ENCODE measurements around the gene ATP5F1E. TPM values are rescaled to one million over a fixed set of nuclear protein-coding genes. Genes with fewer than 3 reads are reported as not detected.
A peak's percentile ranks its signal among the peaks of the same experiment; 100 is the strongest.

The ATP5F1E gene
- total and polyA plus RNA-seq, 9 of the 15 experiments (the other 6 are each of a cell fraction or from before 2014, with no cell fraction given): 60.3 to 162 (median 113) TPM

- POLR2A ChIA-PET: no interaction called here
- H3K4me3 ChIP-seq: no peak overlapping the region
- FAIRE-seq (no peak), DNase-seq (ENCODE audit: extremely low read depth in 1 of 4, low spot score in 3 of 4) (no peak), ATAC-seq (no peak)
- intact Hi-C loops (cut with micrococcal nuclease): no loop called here
- no peaks in the 10 kb centered on the region for H3K27me3 ChIP-seq (ENCODE audit: control insufficient read depth in 2 of 2, insufficient read depth in 2 of 2, low read length in 2 of 2)
- TF ChIP-seq ZNF785 (CRISPR knock-in tag; IDR thresholded peaks at IDR 0.05): no peak
- peak; percentile 33 for TF ChIP-seq RBM25 (IDR thresholded peaks at IDR 0.05; ENCODE audit: low read depth, low read length, severe bottlenecking)
- no peak for TF ChIP-seq YBX1 (IDR thresholded peaks at IDR 0.05)
- no peak for TF ChIP-seq MCM5 (IDR thresholded peaks at IDR 0.05; ENCODE audit: low read depth)
- H3K79me2 ChIP-seq (ENCODE audit: control insufficient read depth, insufficient read depth, low read length): peaks cover 70% of the 10 kb centered on the region
- CTCF ChIA-PET (ENCODE audit: low intra/inter-chr PET ratio): no interaction called here
- in situ Hi-C loops (cut with MboI): no loop called here
- no TSS peak for BruUV-seq (replicated peaks)
- no peaks in the 10 kb centered on the region for H3K9me3 ChIP-seq (replicated peaks; ENCODE audit: control insufficient read depth, insufficient read depth, low read depth, low read length)
- H3K27ac ChIP-seq (ENCODE audit: extremely low read depth, low read depth, low read length): no peak overlapping the region
- 90% methylated on average over 3 of the region's 3 CpGs for WGBS (ENCODE audit: insufficient coverage, low coverage, missing lambda C conversion rate)
- peaks cover 4% of the 10 kb centered on the region for H3K9me1 ChIP-seq (ENCODE audit: control insufficient read depth, insufficient read depth, low read length)
- H2AFZ ChIP-seq (ENCODE audit: low read depth, low read length): no peak overlapping the region
- H4K20me1 ChIP-seq (replicated peaks; ENCODE audit: control insufficient read depth, insufficient read depth, low read length): no peaks in the 10 kb centered on the region
- peaks cover 12 to 14% of the 10 kb centered on the region in 2 experiments; a peak in 4 of 5 replicates for H3K4me1 ChIP-seq (replicated peaks in 1 of 2; ENCODE audit: control insufficient read depth in 2 of 2, insufficient read depth in 2 of 2, low read length in 2 of 2)
- no peak overlapping the region for H3K9ac ChIP-seq (ENCODE audit: insufficient read depth in 1 of 2, low read depth in 2 of 2, low read length in 2 of 2)
- no peak overlapping the region for H3K4me2 ChIP-seq (ENCODE audit: insufficient read depth, low read length)
- H3K36me3 ChIP-seq (ENCODE audit: control insufficient read depth, insufficient read depth, low read length): peaks cover 87% of the 10 kb centered on the region
Observed at GRCh38 chr20:59035381-59035780, 3.2 kb upstream of the ATP5F1E start.

GRCh38 chr20:59033616-59034165, 1.6 kb upstream of the ATP5F1E start:
- ATAC-seq (no peak), DNase-seq (ENCODE audit: extremely low read depth in 1 of 4, low spot score in 3 of 4) (no peak), FAIRE-seq (no peak)
- Histone ChIP-seq H3K27me3 (ENCODE audit: control insufficient read depth in 2 of 2, insufficient read depth in 2 of 2, low read length in 2 of 2) (no peaks in the 10 kb centered on the region), H3K4me1 (replicated peaks in 1 of 2; ENCODE audit: control insufficient read depth in 2 of 2, insufficient read depth in 2 of 2, low read length in 2 of 2) (peaks cover 10 to 18% of the 10 kb centered on the region in 2 experiments; a peak in 4 of 5 replicates), H4K20me1 (replicated peaks; ENCODE audit: control insufficient read depth, insufficient read depth, low read length) (no peaks in the 10 kb centered on the region), H3K36me3 (ENCODE audit: control insufficient read depth, insufficient read depth, low read length) (peaks cover 88% of the 10 kb centered on the region), H3K27ac (ENCODE audit: extremely low read depth, low read depth, low read length) (no peak overlapping the region), H3K79me2 (ENCODE audit: control insufficient read depth, insufficient read depth, low read length) (peaks cover 70% of the 10 kb centered on the region), H2AFZ (ENCODE audit: low read depth, low read length) (no peak overlapping the region), H3K4me2 (ENCODE audit: insufficient read depth, low read length) (no peak overlapping the region), H3K9ac (ENCODE audit: insufficient read depth in 1 of 2, low read depth in 2 of 2, low read length in 2 of 2) (no peak overlapping the region), H3K9me3 (replicated peaks; ENCODE audit: control insufficient read depth, insufficient read depth, low read depth, low read length) (no peaks in the 10 kb centered on the region), H3K9me1 (ENCODE audit: control insufficient read depth, insufficient read depth, low read length) (no peaks in the 10 kb centered on the region), H3K4me3 (no peak overlapping the region)
- no TSS peak for BruUV-seq (replicated peaks)
- TF ChIP-seq IRF9 (tag; IDR thresholded peaks at IDR 0.05): no peak
- no peak for TF ChIP-seq MYBL2 (IDR thresholded peaks at IDR 0.05; ENCODE audit: low read depth)
- TF ChIP-seq MYBL2 (CRISPR knock-in tag; IDR thresholded peaks at IDR 0.05; ENCODE audit: borderline replicate concordance): no peak
- no peak for TF ChIP-seq EZH2 (IDR thresholded peaks at IDR 0.05; ENCODE audit: borderline replicate concordance, low read depth, low read length)
- TF ChIP-seq SAP30 (IDR thresholded peaks at IDR 0.05; ENCODE audit: borderline replicate concordance, insufficient read depth, low read depth, low read length, poor library complexity, severe bottlenecking): no peak
- no peak for TF ChIP-seq XRCC4 (IDR thresholded peaks at IDR 0.05; ENCODE audit: extremely low read depth, insufficient read depth, insufficient read length)
- TF ChIP-seq SETDB1 (IDR thresholded peaks at IDR 0.05; ENCODE audit: low read length): no peak
- TF ChIP-seq ZNF830 (CRISPR knock-in tag; IDR thresholded peaks at IDR 0.05): no peak
- no peak for TF ChIP-seq BRD4 (IDR thresholded peaks at IDR 0.05)
- TF ChIP-seq PATZ1 (CRISPR knock-in tag; IDR thresholded peaks at IDR 0.05; ENCODE audit: borderline replicate concordance): no peak
- no peak for TF ChIP-seq SMARCA5 (IDR thresholded peaks at IDR 0.05)
- intact Hi-C loops (cut with micrococcal nuclease): loop anchor here (5.0 kb wide), 2 partner anchors 51 to 141 kb away; partner anchors contain the start of gene NELFCD
- 60% methylated on average over 2 of the region's 2 CpGs for WGBS (ENCODE audit: insufficient coverage, low coverage, missing lambda C conversion rate)
- in situ Hi-C loops (cut with MboI): no loop called here
- POLR2A ChIA-PET: interaction anchor here (1.3 to 4.5 kb wide), 3 partner anchors 9 to 13 kb away, joined by 3 to 31 read pairs (median 28); partner anchors contain the start of genes PRELID3B and TUBB1
- CTCF ChIA-PET (ENCODE audit: low intra/inter-chr PET ratio): no interaction called here
